ENCODE data around the gene CIAPIN1. TPM values are rescaled to one million over a fixed set of nuclear protein-coding genes. Genes with fewer than 3 reads are reported as not detected.
A peak's percentile ranks its signal among the peaks of the same experiment; 100 is the strongest.

The CIAPIN1 gene
- total RNA-seq, 2 experiments from 2014 or later: 53.3 to 53.4 TPM

DNA sequence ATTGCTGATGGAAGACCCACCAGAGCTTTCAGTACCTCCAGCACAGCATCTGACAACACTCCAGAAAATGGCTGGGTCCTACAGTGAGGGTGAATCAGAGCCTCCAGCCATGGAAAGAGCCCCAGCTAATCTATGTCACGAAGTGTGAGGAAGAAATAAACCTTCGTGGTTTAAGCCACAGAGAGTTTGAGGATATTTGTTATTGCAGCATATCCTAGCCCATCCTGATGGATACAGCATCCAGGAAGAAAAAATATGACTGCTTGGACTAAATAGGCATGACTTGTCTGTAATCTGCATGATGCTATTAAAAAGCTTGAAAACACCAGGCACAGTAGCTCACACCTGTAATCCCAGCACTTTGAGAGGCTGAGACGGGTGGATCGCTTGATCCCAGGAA, 55.9 kb downstream of the CIAPIN1 start:
- no peak for ATAC-seq
- no peaks in the 10 kb centered on the region for H3K36me3 Mint-ChIP-seq (ENCODE audit: low read depth)
- H3K27ac Mint-ChIP-seq: no peak overlapping the region
- TF ChIP-seq, protein P1, sequence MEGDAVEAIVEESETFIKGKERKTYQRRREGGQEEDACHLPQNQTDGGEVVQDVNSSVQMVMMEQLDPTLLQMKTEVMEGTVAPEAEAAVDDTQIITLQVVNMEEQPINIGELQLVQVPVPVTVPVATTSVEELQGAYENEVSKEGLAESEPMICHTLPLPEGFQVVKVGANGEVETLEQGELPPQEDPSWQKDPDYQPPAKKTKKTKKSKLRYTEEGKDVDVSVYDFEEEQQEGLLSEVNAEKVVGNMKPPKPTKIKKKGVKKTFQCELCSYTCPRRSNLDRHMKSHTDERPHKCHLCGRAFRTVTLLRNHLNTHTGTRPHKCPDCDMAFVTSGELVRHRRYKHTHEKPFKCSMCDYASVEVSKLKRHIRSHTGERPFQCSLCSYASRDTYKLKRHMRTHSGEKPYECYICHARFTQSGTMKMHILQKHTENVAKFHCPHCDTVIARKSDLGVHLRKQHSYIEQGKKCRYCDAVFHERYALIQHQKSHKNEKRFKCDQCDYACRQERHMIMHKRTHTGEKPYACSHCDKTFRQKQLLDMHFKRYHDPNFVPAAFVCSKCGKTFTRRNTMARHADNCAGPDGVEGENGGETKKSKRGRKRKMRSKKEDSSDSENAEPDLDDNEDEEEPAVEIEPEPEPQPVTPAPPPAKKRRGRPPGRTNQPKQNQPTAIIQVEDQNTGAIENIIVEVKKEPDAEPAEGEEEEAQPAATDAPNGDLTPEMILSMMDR (IDR thresholded peaks at IDR 0.05): no peak
- H3K9me3 Mint-ChIP-seq: no peaks in the 10 kb centered on the region
- no peak overlapping the region for H3K4me3 Mint-ChIP-seq
- intact Hi-C loops (cut with micrococcal nuclease): no loop called here
- peaks cover 1% of the 10 kb centered on the region for H3K27me3 Mint-ChIP-seq
- peaks cover 10% of the 10 kb centered on the region for H3K4me1 Mint-ChIP-seq (ENCODE audit: low read depth)
- ChIA-PET CTCF (interaction anchor here (0.6 to 0.7 kb wide), 2 partner anchors 25 to 266 kb away, joined by 3 read pairs; no protein-coding TSS in a partner anchor), POLR2A (no interaction called here)
- DNase-seq: no peak

DNA sequence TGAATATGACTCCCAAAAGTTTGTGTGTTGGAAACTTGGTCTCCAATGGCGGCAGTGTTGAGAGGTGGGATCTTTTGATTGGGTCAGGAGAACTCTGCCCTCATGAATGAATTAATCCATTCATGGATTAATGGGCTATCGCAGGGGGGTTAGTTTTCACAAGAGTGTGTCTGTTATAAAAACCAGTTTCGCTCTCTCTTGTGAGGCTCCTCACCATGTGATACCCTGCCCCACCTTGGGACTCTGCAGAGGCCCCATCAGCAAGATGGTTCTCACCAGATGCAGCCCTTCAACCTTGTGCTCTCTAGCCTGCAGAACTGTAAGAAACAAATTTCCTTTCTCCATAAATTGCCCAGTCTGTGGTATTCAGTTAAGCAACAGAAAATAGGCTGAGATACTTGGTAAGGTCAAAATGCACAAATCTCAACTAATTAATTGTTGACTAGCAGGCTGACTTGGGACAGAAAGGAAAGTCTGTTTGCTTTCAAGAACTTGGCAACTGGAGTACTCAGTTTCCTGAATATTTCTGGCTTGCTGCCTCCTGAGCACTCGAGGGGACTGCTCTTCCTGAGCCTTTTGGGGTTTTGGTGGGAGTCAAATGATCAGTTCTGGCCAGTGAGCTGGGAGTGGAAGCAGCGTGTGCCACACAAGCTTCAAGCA, 56.4 kb downstream of the CIAPIN1 start:
- TF ChIP-seq, protein P1 (IDR thresholded peaks at IDR 0.05): no peak
- CTCF ChIA-PET: interaction anchor here (0.7 kb wide), 1 partner anchor 25 kb away, joined by 3 read pairs; no protein-coding TSS in a partner anchor
- DNase-seq (no peak), ATAC-seq (no peak)
- POLR2A ChIA-PET: no interaction called here
- H3K4me3 Mint-ChIP-seq: no peak overlapping the region
- no peaks in the 10 kb centered on the region for H3K9me3 Mint-ChIP-seq
- H3K4me1 Mint-ChIP-seq (ENCODE audit: low read depth): peaks cover 10% of the 10 kb centered on the region
- no peak overlapping the region for H3K27ac Mint-ChIP-seq
- H3K27me3 Mint-ChIP-seq: peaks cover 1% of the 10 kb centered on the region
- intact Hi-C loops (cut with micrococcal nuclease): no loop called here
- no peaks in the 10 kb centered on the region for H3K36me3 Mint-ChIP-seq (ENCODE audit: low read depth)

DNA sequence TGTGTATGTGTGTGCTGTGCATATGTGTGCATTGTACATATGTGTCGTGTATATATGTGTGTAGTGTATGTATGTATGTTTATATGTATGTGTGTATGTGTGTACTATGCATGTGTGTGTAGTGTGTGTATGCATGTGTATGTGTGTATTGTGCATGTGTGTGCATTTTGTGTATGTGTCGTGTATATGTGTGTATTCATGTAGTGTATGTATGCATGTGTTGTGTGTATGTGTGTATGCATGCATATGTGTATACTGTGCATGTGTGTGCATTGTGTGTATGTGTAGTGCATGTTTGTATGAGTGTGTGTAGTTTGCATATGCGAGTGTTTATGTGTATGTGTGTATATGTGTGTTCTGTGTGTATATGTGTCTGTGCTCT, 58.1 kb downstream of the CIAPIN1 start:
- no peak overlapping the region for H3K27ac Mint-ChIP-seq
- TF ChIP-seq, protein P1 (IDR thresholded peaks at IDR 0.05): no peak
- peaks cover 1% of the 10 kb centered on the region for H3K27me3 Mint-ChIP-seq
- intact Hi-C loops (cut with micrococcal nuclease): no loop called here
- H3K4me3 Mint-ChIP-seq: no peak overlapping the region
- no peaks in the 10 kb centered on the region for H3K36me3 Mint-ChIP-seq (ENCODE audit: low read depth)
- DNase-seq: no peak
- no peaks in the 10 kb centered on the region for H3K9me3 Mint-ChIP-seq
- H3K4me1 Mint-ChIP-seq (ENCODE audit: low read depth): peaks cover 10% of the 10 kb centered on the region
- POLR2A ChIA-PET: no interaction called here
- CTCF ChIA-PET: no interaction called here
- ATAC-seq: no peak

DNA sequence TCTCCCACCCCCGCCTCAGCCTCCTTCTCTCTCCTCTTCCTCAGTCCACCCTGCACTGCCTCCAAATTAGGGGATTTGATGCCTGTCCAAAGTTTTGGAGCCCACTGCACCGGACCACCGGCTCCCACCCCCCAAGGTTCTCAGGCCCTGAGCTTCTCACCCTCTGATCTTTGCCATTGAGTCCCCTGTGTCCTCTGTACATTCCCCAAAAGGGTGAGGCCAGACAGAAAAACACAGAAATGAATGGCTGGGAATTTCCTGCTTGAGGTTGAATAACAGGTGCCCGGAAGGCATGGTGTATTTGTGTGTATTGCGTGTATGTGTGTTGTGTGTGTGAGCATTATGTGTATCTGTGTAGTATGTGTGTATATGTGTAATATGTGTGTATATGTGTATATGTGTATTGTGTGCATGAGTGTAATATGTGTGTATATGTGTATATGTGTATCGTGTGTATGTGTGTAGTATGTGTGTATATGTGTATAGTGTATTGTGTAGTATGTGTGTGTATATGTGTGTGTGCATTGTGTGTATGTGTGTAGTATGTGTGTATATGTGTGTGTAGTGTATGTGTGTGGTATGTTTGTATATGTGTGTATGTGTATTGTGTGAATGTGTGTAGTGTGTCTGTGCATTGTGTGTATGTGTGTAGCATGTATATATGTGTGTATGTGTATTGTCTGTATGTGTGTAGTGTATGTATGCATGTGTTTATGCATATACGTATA, 58.7 kb downstream of the CIAPIN1 start:
- DNase-seq (no peak), ATAC-seq (peak; percentile 53)
- Mint-ChIP-seq H3K36me3 (ENCODE audit: low read depth) (no peaks in the 10 kb centered on the region), H3K4me3 (no peak overlapping the region), H3K27me3 (peaks cover 1% of the 10 kb centered on the region), H3K9me3 (no peaks in the 10 kb centered on the region), H3K27ac (no peak overlapping the region), H3K4me1 (ENCODE audit: low read depth) (peaks cover 10% of the 10 kb centered on the region)
- intact Hi-C loops (cut with micrococcal nuclease): no loop called here
- TF ChIP-seq, protein P1 (IDR thresholded peaks at IDR 0.05): no peak
- POLR2A ChIA-PET: no interaction called here
- CTCF ChIA-PET: no interaction called here

All from activated CD8-positive, alpha-beta T cell treated with anti-CD3 and anti-CD28 coated beads for 36 hours (primary cell).